BLaER1 treated with 17β-estradiol and CSF1 and Interleukin-3, amounts not matched to agents 10 nM and 100 nM (cell line): Measurements from ENCODE around the gene TTYH1.

Experiments used
- H3K27ac ChIP-seq, 11 experiments: shearing (Covaris generic); formaldehyde crosslinking; 2 replicates each; pipeline ENCODE4 v1.8.1; 2022
- H3K27me3 ChIP-seq, 11 experiments: shearing (Covaris generic); formaldehyde crosslinking; 2 replicates each; pipeline ENCODE4 v1.8.1; 2022
- H3K36me3 ChIP-seq, 11 experiments: shearing (Covaris generic); formaldehyde crosslinking; 2 replicates each; pipeline ENCODE4 v1.8.1; 2022
- H3K4me1 ChIP-seq, 10 experiments: shearing (Covaris generic); formaldehyde crosslinking; 2 replicates each; pipeline ENCODE4 v1.8.1; 2022
- H3K4me2 ChIP-seq, 11 experiments: shearing (Covaris generic); formaldehyde crosslinking; 2 replicates each; pipeline ENCODE4 v1.8.1; 2022
- H3K4me3 ChIP-seq, 10 experiments: shearing (Covaris generic); formaldehyde crosslinking; 2 replicates each; pipeline ENCODE4 v1.8.1; 2022
- H3K9ac ChIP-seq, 11 experiments: shearing (Covaris generic); formaldehyde crosslinking; 2 replicates each; pipeline ENCODE4 v1.8.1; 2022
- H3K9me3 ChIP-seq, 11 experiments: shearing (Covaris generic); formaldehyde crosslinking; replicated peaks in 1 of 11; 2 replicates each; pipeline ENCODE4 v1.8.1; 2022
- H4K20me1 ChIP-seq, 11 experiments: shearing (Covaris generic); formaldehyde crosslinking; 2 replicates each; pipeline ENCODE4 v1.8.1; 2022
- Cebpa-rat ChIP-seq, 11 experiments: shearing (Covaris generic); IDR thresholded peaks; 2 replicates each; pipeline ENCODE4 v1.8.1; 2022

TTYH1 gene

DNA sequence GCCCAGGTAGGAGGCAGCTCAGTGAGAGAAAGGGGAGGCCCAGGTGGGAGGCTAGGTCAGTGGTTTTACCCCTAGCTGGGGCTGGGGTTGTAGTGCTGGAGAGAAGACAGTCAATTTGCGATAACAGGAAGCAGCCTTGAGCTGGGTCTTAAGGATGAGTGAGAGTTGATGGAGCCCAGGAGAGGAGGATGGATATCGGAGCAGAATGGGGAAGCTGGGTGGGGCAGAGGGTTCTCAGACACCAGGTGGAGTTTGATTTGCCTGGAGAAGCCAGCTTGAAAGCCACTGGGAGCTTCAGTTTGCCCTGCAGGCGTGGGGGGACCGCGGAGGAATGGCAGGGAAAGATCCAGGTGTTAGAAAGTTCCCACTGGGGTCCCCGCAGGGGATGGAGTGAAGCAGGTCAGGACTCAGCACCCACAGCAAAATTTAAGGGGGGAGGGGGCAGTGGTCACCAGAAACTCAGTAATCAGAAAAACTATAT lies 58.7 kb downstream of the TTYH1 start:
- Histone ChIP-seq H3K27ac (peak overlapping the region in 2 of 11 experiments; percentile 55 to 56; a peak in 3 of 22 replicates), H3K9me3 (no peaks in the 10 kb centered on the region), H3K4me3 (no peak overlapping the region), H3K36me3 (no peaks in the 10 kb centered on the region), H3K9ac (0 out of 22 replicates have a peak overlapping the region, but pooled peaks of 2 of the 11 experiments have one; percentile 42 to 68), H3K27me3 (peaks cover 0 to 61% (median 0%) of the 10 kb centered on the region in 11 experiments; a peak in 8 of 22 replicates), H3K4me2 (peak overlapping the region; percentile 65 to 95 (median 85); a peak in 21 of 22 replicates), H4K20me1 (peaks cover 0 to 8% (median 0%) of the 10 kb centered on the region in 11 experiments; a peak in 4 of 22 replicates), H3K4me1 (peaks cover 40 to 46% (median 41%) of the 10 kb centered on the region in 10 experiments)
- no peak for TF ChIP-seq Cebpa-rat (IDR thresholded peaks at IDR 0.05)

DNA sequence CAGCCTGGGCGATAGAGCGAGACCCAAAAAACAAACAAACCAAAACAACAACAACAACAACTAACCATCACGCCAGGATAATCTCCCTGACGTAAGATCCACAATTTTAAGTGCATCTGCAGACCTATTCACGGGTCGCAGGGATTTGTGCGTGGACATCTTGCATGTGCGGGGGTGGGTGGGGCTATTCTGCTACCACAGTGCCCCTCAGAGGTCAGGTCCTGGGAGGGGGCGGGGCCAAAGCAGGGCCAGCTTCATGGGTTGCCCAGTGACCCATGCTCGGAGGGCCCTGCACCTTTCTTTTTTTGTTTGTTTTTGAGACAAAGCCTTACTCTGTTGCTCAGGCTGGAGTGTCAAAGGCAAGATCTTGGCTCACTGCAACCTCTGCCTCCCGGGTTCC lies 60.4 kb downstream of the TTYH1 start:
- Histone ChIP-seq H3K9me3 (no peaks in the 10 kb centered on the region), H3K27ac (no peak overlapping the region), H3K9ac (no peak overlapping the region), H3K36me3 (no peaks in the 10 kb centered on the region), H3K27me3 (peaks cover 0 to 60% (median 0%) of the 10 kb centered on the region in 11 experiments; a peak in 8 of 22 replicates), H4K20me1 (peaks cover 0 to 8% (median 0%) of the 10 kb centered on the region in 11 experiments; a peak in 4 of 22 replicates), H3K4me2 (no peak overlapping the region), H3K4me3 (no peak overlapping the region), H3K4me1 (peaks cover 24 to 43% (median 33%) of the 10 kb centered on the region in 10 experiments)
- TF ChIP-seq Cebpa-rat (IDR thresholded peaks at IDR 0.05) = no peak

DNA sequence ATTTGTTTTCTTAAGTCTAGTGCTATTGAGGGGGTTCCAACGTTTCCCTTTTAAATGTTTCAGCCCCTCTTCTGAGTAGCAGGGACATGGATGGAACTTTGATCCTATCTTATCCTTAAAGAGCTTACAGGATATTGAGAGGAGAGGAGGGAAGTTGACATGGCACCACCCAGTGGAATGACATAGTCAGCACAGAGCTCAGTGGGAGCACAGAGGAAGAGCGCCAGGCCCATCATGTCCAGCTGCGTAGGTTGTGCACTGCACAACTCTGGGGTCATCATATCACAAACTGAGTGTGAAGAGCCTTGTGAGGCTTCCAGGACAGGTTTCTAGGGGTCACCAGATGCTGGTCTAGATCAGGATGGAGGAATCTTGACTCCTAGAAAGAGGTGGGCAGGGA lies 62.4 kb downstream of the TTYH1 start:
- H3K27ac ChIP-seq = no peak overlapping the region
- no peaks in the 10 kb centered on the region for H3K36me3 ChIP-seq
- H3K9me3 ChIP-seq = no peaks in the 10 kb centered on the region
- 0 out of 22 replicates have a peak overlapping the region, but pooled peaks of 1 of the 11 experiments have one; percentile 2 for H3K9ac ChIP-seq
- peaks cover 32 to 49% (median 38%) of the 10 kb centered on the region in 10 experiments for H3K4me1 ChIP-seq
- TF ChIP-seq Cebpa-rat (IDR thresholded peaks at IDR 0.05) = no peak
- H3K4me2 ChIP-seq = peak overlapping the region in 1 of 11 experiments; percentile 19; a peak in 2 of 22 replicates
- H3K27me3 ChIP-seq = peaks cover 0 to 64% (median 0%) of the 10 kb centered on the region in 11 experiments; a peak in 8 of 22 replicates
- H4K20me1 ChIP-seq = peaks cover 0 to 8% (median 0%) of the 10 kb centered on the region in 11 experiments; a peak in 4 of 22 replicates
- H3K4me3 ChIP-seq = no peak overlapping the region

DNA sequence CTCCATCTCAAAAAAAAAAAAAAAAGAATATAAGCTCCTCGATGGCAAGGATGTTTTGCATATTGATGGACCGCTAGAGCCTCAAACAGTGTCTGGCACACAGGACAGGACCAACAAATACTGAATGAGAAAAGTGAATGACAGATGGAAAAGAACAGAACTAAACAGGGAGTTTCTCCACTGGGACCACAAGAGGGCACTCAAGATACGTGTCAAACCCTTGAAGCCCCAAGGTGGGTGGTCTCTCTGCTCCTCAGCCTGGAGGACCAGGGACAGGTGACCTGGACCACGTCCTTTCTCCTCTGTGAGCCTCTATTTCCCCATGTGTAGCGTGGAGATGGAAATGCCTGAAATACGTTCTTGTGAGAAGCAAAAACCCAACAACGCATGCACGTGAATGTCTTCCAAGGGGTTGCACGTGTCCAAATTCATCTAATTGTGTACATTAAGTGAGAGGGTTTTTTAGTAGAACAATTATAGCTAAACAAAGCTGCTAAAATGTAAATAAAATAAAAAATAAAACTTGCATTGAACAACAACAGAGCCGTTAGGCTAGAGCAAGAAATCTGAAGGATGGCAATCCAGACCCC lies 63.5 kb downstream of the TTYH1 start:
- H3K4me3 ChIP-seq = no peak overlapping the region
- TF ChIP-seq Cebpa-rat (IDR thresholded peaks at IDR 0.05) = no peak
- no peak overlapping the region for H3K4me2 ChIP-seq
- H4K20me1 ChIP-seq = peaks cover 0 to 8% (median 0%) of the 10 kb centered on the region in 11 experiments; a peak in 4 of 22 replicates
- no peak overlapping the region for H3K9ac ChIP-seq
- H3K27ac ChIP-seq = no peak overlapping the region
- no peaks in the 10 kb centered on the region for H3K36me3 ChIP-seq
- peaks cover 30 to 49% (median 38%) of the 10 kb centered on the region in 10 experiments for H3K4me1 ChIP-seq
- no peaks in the 10 kb centered on the region for H3K9me3 ChIP-seq
- peaks cover 0 to 69% (median 0%) of the 10 kb centered on the region in 11 experiments; a peak in 8 of 22 replicates for H3K27me3 ChIP-seq

DNA sequence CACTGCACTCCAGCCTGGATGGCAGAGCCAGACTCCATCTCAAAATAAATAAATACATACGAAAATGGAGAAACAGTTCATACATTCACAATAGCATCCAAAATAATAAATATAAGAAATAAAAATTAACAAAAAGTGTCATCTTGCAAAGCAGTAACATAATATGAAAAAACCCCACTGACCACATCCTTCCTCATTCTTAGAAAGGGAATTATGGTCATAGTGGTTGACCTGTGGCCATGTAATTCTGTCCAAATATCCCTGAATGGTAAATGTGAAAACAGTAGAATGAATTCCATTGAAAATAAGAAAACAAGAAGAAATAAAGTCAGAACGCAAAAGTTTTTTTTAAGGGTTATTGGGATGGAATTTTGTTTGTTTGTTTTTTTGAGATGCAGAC lies 64.8 kb downstream of the TTYH1 start:
- no peak overlapping the region for H3K4me3 ChIP-seq
- H3K4me1 ChIP-seq = peaks cover 27 to 48% (median 36%) of the 10 kb centered on the region in 10 experiments
- H3K27ac ChIP-seq = no peak overlapping the region
- H4K20me1 ChIP-seq = peaks cover 0 to 8% (median 0%) of the 10 kb centered on the region in 11 experiments; a peak in 4 of 22 replicates
- H3K4me2 ChIP-seq = peak overlapping the region in 9 of 11 experiments; percentile 2 to 69 (median 48); a peak in 12 of 22 replicates
- H3K9ac ChIP-seq = no peak overlapping the region
- no peak for TF ChIP-seq Cebpa-rat (IDR thresholded peaks at IDR 0.05)
- no peaks in the 10 kb centered on the region for H3K36me3 ChIP-seq
- H3K27me3 ChIP-seq = peaks cover 0 to 78% (median 0%) of the 10 kb centered on the region in 11 experiments; a peak in 8 of 22 replicates
- H3K9me3 ChIP-seq = no peaks in the 10 kb centered on the region

DNA sequence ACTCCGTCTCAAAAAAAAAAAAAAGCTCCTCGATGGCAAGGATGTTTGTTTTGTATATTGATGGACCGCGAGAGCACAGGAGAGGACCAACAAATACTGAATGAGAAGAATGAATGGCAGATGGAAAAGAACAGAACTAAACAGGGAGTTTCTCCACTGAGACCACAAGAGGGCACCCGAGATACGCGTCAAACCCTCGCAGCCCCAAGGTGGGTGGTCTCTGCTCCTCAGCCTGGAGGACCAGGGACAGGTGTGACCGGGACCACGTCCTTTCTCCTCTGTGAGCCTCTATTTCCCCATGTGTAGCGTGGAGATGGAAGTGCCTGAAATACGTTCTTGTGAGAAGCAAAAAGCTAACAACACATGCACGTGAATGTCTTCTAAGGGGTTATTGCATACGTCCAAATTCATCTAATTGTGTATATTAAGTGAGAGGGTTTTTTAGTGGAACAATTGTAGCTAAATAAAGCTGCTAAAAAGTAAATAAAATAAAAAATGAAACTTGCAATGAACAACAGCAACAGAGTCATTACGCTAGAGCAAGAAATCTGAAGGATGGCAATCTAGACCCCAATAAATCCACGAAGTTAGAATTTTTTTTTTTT lies 66.2 kb downstream of the TTYH1 start:
- TF ChIP-seq Cebpa-rat (IDR thresholded peaks at IDR 0.05) = no peak
- H3K4me3 ChIP-seq = no peak overlapping the region
- peaks cover 0 to 8% (median 0%) of the 10 kb centered on the region in 11 experiments; a peak in 4 of 22 replicates for H4K20me1 ChIP-seq
- peak overlapping the region in 10 of 11 experiments; percentile 11 to 72 (median 50); a peak in 9 of 22 replicates for H3K4me2 ChIP-seq
- no peaks in the 10 kb centered on the region for H3K36me3 ChIP-seq
- peaks cover 39 to 57% (median 46%) of the 10 kb centered on the region in 10 experiments for H3K4me1 ChIP-seq
- peaks cover 0 to 81% (median 0%) of the 10 kb centered on the region in 11 experiments; a peak in 8 of 22 replicates for H3K27me3 ChIP-seq
- H3K9ac ChIP-seq = no peak overlapping the region
- H3K27ac ChIP-seq = no peak overlapping the region
- H3K9me3 ChIP-seq = no peaks in the 10 kb centered on the region

DNA sequence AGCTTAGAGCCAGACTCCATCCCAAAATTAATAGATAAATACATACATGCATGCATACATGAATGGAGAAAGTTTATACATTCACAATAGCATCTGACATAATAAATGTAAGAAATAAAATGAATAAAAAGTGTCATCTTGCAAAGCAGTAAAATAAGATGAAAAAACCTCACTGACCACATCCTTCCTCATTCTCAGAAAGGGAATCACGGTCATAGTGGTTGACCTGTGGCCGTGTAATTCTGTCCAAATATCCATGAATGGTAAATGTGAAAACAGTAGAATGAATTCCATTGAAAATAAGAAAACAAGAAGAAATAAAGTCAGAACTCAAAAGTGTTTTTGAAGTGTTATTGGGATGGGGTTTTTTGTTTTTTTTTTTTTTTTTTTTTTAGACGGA lies 67.6 kb downstream of the TTYH1 start:
- Histone ChIP-seq H3K36me3 (no peaks in the 10 kb centered on the region), H3K4me2 (peak overlapping the region; percentile 49 to 75 (median 66); a peak in 21 of 22 replicates)

DNA sequence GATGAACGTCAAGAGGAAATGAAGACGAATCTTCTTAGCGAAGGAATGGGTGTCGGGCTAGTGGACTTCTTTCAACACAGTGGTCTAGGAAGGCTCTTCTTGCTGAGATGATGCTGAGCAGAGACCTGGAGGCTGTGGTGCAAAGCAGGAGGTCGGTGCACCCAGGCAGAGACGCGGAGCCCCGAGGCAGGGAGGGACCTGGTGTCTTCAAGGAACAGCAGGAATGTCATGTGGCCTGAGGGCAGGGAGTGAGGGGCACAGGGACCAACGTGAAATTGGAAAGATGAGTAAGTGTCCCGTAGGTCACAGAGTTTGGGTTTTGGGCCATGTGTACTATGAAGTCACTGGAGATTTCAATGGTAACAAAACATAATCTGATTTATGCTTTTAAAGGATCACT lies 69.2 kb downstream of the TTYH1 start:
- H3K9me3 ChIP-seq = no peaks in the 10 kb centered on the region
- TF ChIP-seq Cebpa-rat (IDR thresholded peaks at IDR 0.05) = no peak
- no peak overlapping the region for H3K9ac ChIP-seq
- H3K36me3 ChIP-seq = no peaks in the 10 kb centered on the region
- H3K27ac ChIP-seq = no peak overlapping the region
- no peak overlapping the region for H3K4me2 ChIP-seq
- H4K20me1 ChIP-seq = no peaks in the 10 kb centered on the region; a peak in 1 of 22 replicates
- peaks cover 0 to 71% (median 0%) of the 10 kb centered on the region in 11 experiments; a peak in 6 of 22 replicates for H3K27me3 ChIP-seq
- peaks cover 39 to 52% (median 46%) of the 10 kb centered on the region in 10 experiments for H3K4me1 ChIP-seq
- H3K4me3 ChIP-seq = no peak overlapping the region

More for the DNA sequence above, 67.6 kb downstream of the TTYH1 start:
- H3K9ac ChIP-seq = no peak overlapping the region
- H3K27ac ChIP-seq = no peak overlapping the region
- no peaks in the 10 kb centered on the region for H3K9me3 ChIP-seq
- peaks cover 0 to 66% (median 0%) of the 10 kb centered on the region in 11 experiments; a peak in 7 of 22 replicates for H3K27me3 ChIP-seq
- peaks cover 0 to 5% (median 0%) of the 10 kb centered on the region in 11 experiments; a peak in 4 of 22 replicates for H4K20me1 ChIP-seq
- no peak overlapping the region for H3K4me3 ChIP-seq
- peaks cover 39 to 55% (median 46%) of the 10 kb centered on the region in 10 experiments for H3K4me1 ChIP-seq
- TF ChIP-seq Cebpa-rat (IDR thresholded peaks at IDR 0.05) = no peak

DNA sequence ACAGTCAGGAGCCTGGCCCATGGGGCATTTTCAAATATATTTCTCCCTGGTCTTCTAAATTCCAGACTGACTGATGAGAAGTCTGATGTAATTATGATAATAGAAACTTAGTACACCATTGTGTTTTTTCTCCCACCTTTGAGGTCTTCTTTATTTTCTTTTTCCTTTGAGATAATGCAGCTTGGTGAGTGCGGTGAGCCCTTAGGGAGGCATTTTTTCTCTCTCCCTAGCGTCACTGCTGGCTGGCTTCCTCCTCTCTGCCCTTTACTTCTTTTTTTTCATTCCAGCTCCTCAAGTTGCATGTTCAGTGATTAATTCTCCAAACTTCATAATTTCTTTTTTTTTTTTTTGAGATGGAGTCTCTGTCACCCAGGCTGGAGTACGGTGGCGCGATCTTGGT lies 70.6 kb downstream of the TTYH1 start:
- H3K9me3 ChIP-seq = no peaks in the 10 kb centered on the region
- no peak overlapping the region for H3K4me3 ChIP-seq
- no peaks in the 10 kb centered on the region for H4K20me1 ChIP-seq
- peaks cover 29 to 47% (median 41%) of the 10 kb centered on the region in 10 experiments for H3K4me1 ChIP-seq
- no peaks in the 10 kb centered on the region for H3K36me3 ChIP-seq
- H3K27me3 ChIP-seq = peaks cover 0 to 75% (median 0%) of the 10 kb centered on the region in 11 experiments; a peak in 6 of 22 replicates
- no peak overlapping the region for H3K27ac ChIP-seq
- no peak overlapping the region for H3K9ac ChIP-seq
- TF ChIP-seq Cebpa-rat (IDR thresholded peaks at IDR 0.05) = no peak
- peak overlapping the region in 9 of 11 experiments; percentile 2 to 42 (median 17); a peak in 11 of 22 replicates for H3K4me2 ChIP-seq
